HepG2 (cell line): Measurements from ENCODE around the gene SEMA4A. TPM values are rescaled to one million over a fixed set of nuclear protein-coding genes. Genes with fewer than 3 reads are reported as not detected.
A peak's percentile ranks its signal among the peaks of the same experiment; 100 is the strongest.

Source experiments
- ATAC-seq: fragments of 200-7000 bp; cut with Tn5 transposase; 3 replicates; pipeline ENCODE4 v1.9.1; 2020; ENCODE audit warnings: mild to moderate bottlenecking, moderate library complexity
- BruUV-seq: library from RNA; stranded (reverse); fragments of 400-500 nt; replicated peaks from 2 replicates; lab custom pipeline; 2021; lab: Mats Ljungman, UMichigan
- CTCF ChIA-PET: fragments of 300-600 bp; formaldehyde crosslinking; extraction: SDS; loops from one replicate; lab custom pipeline; 2021; ENCODE audit warnings: low total read pairs, inconsistent platforms, low intra/inter-chr PET ratio; lab: Yijun Ruan, JAX
- POLR2A ChIA-PET: fragments of 350-600 bp; sonication (Branson Sonifier 250); formaldehyde crosslinking; loops from one replicate; lab custom pipeline; 2020; ENCODE audit warnings: antibody characterized with exemption, inconsistent platforms; lab: Yijun Ruan, JAX
- DNase-seq: peaks from one replicate; pipeline ENCODE4 v3.0.0-alpha.2; 2015; ENCODE audit warnings: low spot score
- FAIRE-seq: peaks from 3 replicates; lab custom pipeline; 2011; peaks lifted over from hg19 to GRCh38; lab: Jason Lieb, UNC
- H2AFZ ChIP-seq: one replicate; pipeline ENCODE4 v1.6.1; 2011; ENCODE audit warnings: low read length, inconsistent platforms
- H3K27ac ChIP-seq: fragments of 300-600 bp; 3 replicates; pipeline ENCODE4 v1.8.0; 2011; ENCODE audit warnings: mixed run types, mild to moderate bottlenecking, mixed read lengths, low read length, inconsistent platforms; ENCODE audit not compliant: insufficient read depth; ENCODE audit errors: extremely low read length
- H3K27me3 ChIP-seq, 2 experiments: fragments of 200-600 bp in 1 of 2; 2 replicates in 1 of 2; 3 replicates in 1 of 2; pipeline versions ENCODE4 v1.6.0 to v1.8.0; 2011; ENCODE audit warnings: low read length in 2 of 2, mild to moderate bottlenecking in 2 of 2, moderate library complexity in 2 of 2, inconsistent platforms in 1 of 2; ENCODE audit not compliant: insufficient read depth in 2 of 2, control insufficient read depth in 1 of 2
- H3K36me3 ChIP-seq, 2 experiments: fragments of 200-600 bp in 1 of 2; replicated peaks in 1 of 2; 2 replicates in 1 of 2; 3 replicates in 1 of 2; pipeline versions ENCODE4 v1.5.1 to v1.8.0; 2011; ENCODE audit warnings: low read length in 2 of 2, inconsistent platforms in 1 of 2; ENCODE audit not compliant: insufficient read depth in 2 of 2, control insufficient read depth in 1 of 2
- H3K4me1 ChIP-seq: 2 replicates; pipeline ENCODE4 v1.5.1; 2012; ENCODE audit warnings: low read length, inconsistent platforms; ENCODE audit not compliant: insufficient read depth
- H3K4me2 ChIP-seq: 2 replicates; pipeline ENCODE4 v1.6.0; 2011; ENCODE audit warnings: low read depth, low read length, inconsistent platforms
- H3K4me3 ChIP-seq, 3 experiments: fragments of 200-600 bp in 1 of 3; sonication (generic), shearing (Covaris generic) in 1 of 3; replicated peaks in 1 of 3; 2 replicates each; pipeline ENCODE4 v1.5.1; 2011 to 2016; ENCODE audit warnings: low read length in 3 of 3, inconsistent platforms in 2 of 3, low read depth in 2 of 3, mild to moderate bottlenecking in 2 of 3, control low read depth in 1 of 3, mixed read lengths in 1 of 3; ENCODE audit not compliant: insufficient read depth in 1 of 3
- H3K79me2 ChIP-seq: one replicate; pipeline ENCODE4 v1.6.1; 2011; ENCODE audit warnings: low read length, inconsistent platforms; ENCODE audit not compliant: insufficient read depth
- H3K9ac ChIP-seq: 2 replicates; pipeline ENCODE4 v1.6.0; 2011; ENCODE audit warnings: mild to moderate bottlenecking, low read depth, low read length, inconsistent platforms; ENCODE audit not compliant: insufficient read depth
- H3K9me3 ChIP-seq: 2 replicates; pipeline ENCODE4 v1.5.1; 2012; ENCODE audit warnings: mild to moderate bottlenecking, low read length
- H4K20me1 ChIP-seq: 2 replicates; pipeline ENCODE4 v1.6.0; 2011; ENCODE audit warnings: inconsistent platforms, mild to moderate bottlenecking, low read length, moderate library complexity; ENCODE audit not compliant: insufficient read depth
- HMG20B ChIP-seq: conservative IDR thresholded peaks from 2 replicates; pipeline ENCODE4 v1.6.1; 2016; ENCODE audit warnings: missing genetic modification reagents, missing compliant biosample characterization
- HNRNPK ChIP-seq: fragments of 200-400 bp; formaldehyde crosslinking; IDR thresholded peaks from 2 replicates; pipeline ENCODE4 v1.6.1; 2018; ENCODE audit warnings: low read length, low read depth, moderate library complexity, mild to moderate bottlenecking; ENCODE audit not compliant: poor library complexity, severe bottlenecking
- ISL2 ChIP-seq: sonication (generic); formaldehyde crosslinking; IDR thresholded peaks from 2 replicates; pipeline ENCODE4 v1.5.0; 2020; ENCODE audit warnings: missing genetic modification reagents
- JARID2 ChIP-seq: sonication (generic); formaldehyde crosslinking; IDR thresholded peaks from 2 replicates; pipeline ENCODE4 v1.8.1; 2023; ENCODE audit warnings: missing genetic modification reagents, inconsistent platforms; ENCODE audit not compliant: insufficient replicate concordance
- MAX ChIP-seq: IDR thresholded peaks from 2 replicates; pipeline ENCODE4 v1.6.1; 2012; ENCODE audit warnings: inconsistent platforms
- MXI1 ChIP-seq: IDR thresholded peaks from 3 replicates; pipeline ENCODE4 v1.6.1; 2012; ENCODE audit warnings: low read depth, low read length, inconsistent platforms, borderline replicate concordance
- NONO ChIP-seq, 2 experiments: fragments of 450-650 bp in 1 of 2; sonication (generic) in 1 of 2; formaldehyde crosslinking in 1 of 2; IDR thresholded peaks in 1 of 2; conservative IDR thresholded peaks in 1 of 2; 2 replicates each; pipeline versions ENCODE4 v1.6.1 to v1.8.0; 2017 to 2022; ENCODE audit warnings: mild to moderate bottlenecking in 1 of 2, missing genetic modification reagents in 1 of 2, moderate library complexity in 1 of 2
- SAFB2 ChIP-seq: sonication (generic); formaldehyde crosslinking; IDR thresholded peaks from 2 replicates; pipeline ENCODE4 v1.5.1; 2020; ENCODE audit warnings: missing genetic modification reagents, low read depth, mild to moderate bottlenecking, borderline replicate concordance
- YY1 ChIP-seq: IDR thresholded peaks from 2 replicates; pipeline ENCODE4 v1.6.1; 2011; ENCODE audit warnings: low read length, low read depth, moderate library complexity, mild to moderate bottlenecking; ENCODE audit not compliant: insufficient read depth, insufficient replicate concordance
- ZNF281 ChIP-seq: sonication (generic); formaldehyde crosslinking; IDR thresholded peaks from 2 replicates; pipeline ENCODE4 v1.4.0; 2020; ENCODE audit warnings: missing genetic modification reagents, borderline replicate concordance
- ZNF556 ChIP-seq: sonication (generic); formaldehyde crosslinking; IDR thresholded peaks from 2 replicates; pipeline ENCODE4 v1.4.0; 2020; ENCODE audit warnings: mild to moderate bottlenecking, missing genetic modification reagents, borderline replicate concordance
- ZNF574 ChIP-seq: sonication (generic); formaldehyde crosslinking; IDR thresholded peaks from 2 replicates; pipeline ENCODE4 v1.4.0; 2020; ENCODE audit warnings: missing genetic modification reagents
- WGBS: methylation state at CpG from one replicate; pipeline ENCODE4 v1.1.6; 2017; ENCODE audit warnings: low lambda C conversion rate; 5-methylcytosine and 5-hydroxymethylcytosine counted together
- in situ Hi-C: cut with HindIII; loops from 2 replicates; pipeline ENCODE4 v1.10.0; 2017; ENCODE audit warnings: low pct_unique_long_range_greater_than_20kb; ENCODE audit not compliant: extremely low pct_ligation_motif_present
- intact Hi-C: fragments of 100-400 bp; cut with micrococcal nuclease; formaldehyde crosslinking; loops from one replicate; pipeline ENCODE4 v1.10.0; 2022; ENCODE audit not compliant: unreplicated experiment
- polyA plus RNA-seq, 8 experiments: library from polyadenylated mRNA; depleted of rRNA in 3 of 8; stranded (reverse) in 7 of 8; unstranded in 1 of 8; fragments of >200 nt; fragmentation: Illumina TruSeq in 4 of 8; extraction: Trizol in 4 of 8; gene quantifications; 2 replicates each; pipeline versions ENCODE4 v1.2.1 to v1.2.3, GENCODE V29; 2011 to 2016; ENCODE audit warnings: low read depth in 4 of 8, missing spikeins in 1 of 8, mixed read lengths in 1 of 8; ENCODE audit not compliant: insufficient read depth in 1 of 8
- total RNA-seq, 5 experiments: library from RNA; depleted of rRNA; stranded (reverse); fragments of >200 nt; fragmentation: Illumina TruSeq; extraction: Trizol; gene quantifications; 2 replicates each; pipeline ENCODE4 v1.2.3, GENCODE V29; 2016; ENCODE audit warnings: low read depth in 1 of 5

Gene SEMA4A
- total and polyA plus RNA-seq, 2 of the 13 experiments (the other 11 are each of a cell fraction or from before 2014, with no cell fraction given), result 0.09 to 0.20 TPM

- peak overlapping the region; percentile 80 for H3K9ac ChIP-seq
- peak; percentile 73; the same call in 1 of the 2 replicates for TF ChIP-seq ZNF556 (CRISPR knock-in tag)
- peak; percentile 56 for TF ChIP-seq JARID2 (CRISPR knock-in tag)
- TF ChIP-seq HNRNPK, result no peak
- TF ChIP-seq NONO (IDR thresholded peaks at IDR 0.05), result no peak
- TF ChIP-seq NONO (CRISPR knock-in tag; conservative IDR thresholded peaks at IDR 0.05), result no peak
- TF ChIP-seq ZNF574 (CRISPR knock-in tag), result peak; percentile 42
- TF ChIP-seq MXI1, result peak; percentile 26; the same call in 1 of the 3 replicates
- TF ChIP-seq SAFB2 (CRISPR knock-in tag), result no peak
- TF ChIP-seq ZNF281 (CRISPR knock-in tag), result peak; percentile 89
- TF ChIP-seq YY1, result peak; percentile 19
- 0 out of 2 replicates have a peak, but pooled peaks have one; percentile 40 for TF ChIP-seq ISL2 (CRISPR knock-in tag)
- TF ChIP-seq MAX, result no peak
- no peak for TF ChIP-seq HMG20B
Measured at GRCh38 chr1:156122519-156123355, 30.6 kb upstream of the SEMA4A start.

More at GRCh38 chr1:156122519-156123355, 30.6 kb upstream of the SEMA4A start:
- FAIRE-seq (peak; percentile 12), ATAC-seq (peak; percentile 35), DNase-seq (peak; percentile 70)
- Histone ChIP-seq H2AFZ (no peak overlapping the region), H3K27ac (peak overlapping the region; percentile 96), H3K4me3 (peak overlapping the region; percentile 32 to 66 (median 54)), H3K4me2 (peak overlapping the region; percentile 93), H4K20me1 (no peaks in the 10 kb centered on the region; the same call in 1 of the 2 replicates), H3K4me1 (peaks cover 100% of the 10 kb centered on the region), H3K79me2 (peaks cover 93% of the 10 kb centered on the region), H3K9me3 (no peaks in the 10 kb centered on the region), H3K27me3 (no peaks in the 10 kb centered on the region), H3K36me3 (peaks cover 3 to 21% of the 10 kb centered on the region in 2 experiments; a peak in 4 of 5 replicates)
- intact Hi-C loops (loop anchor here (2.0 kb wide), 1 partner anchor 18 kb away; no protein-coding TSS in a partner anchor), in situ Hi-C loops (no loop called here)
- POLR2A ChIA-PET, result interaction anchor here (1.0 to 3.5 kb wide), 8 partner anchors 9 to 180 kb away, joined by 3 to 44 read pairs (median 5); partner anchors contain the start of genes LMNA and PMF1
- CTCF ChIA-PET, result interaction anchor here (1.6 kb wide), 1 partner anchor 32 kb away, joined by 5 read pairs; no protein-coding TSS in a partner anchor
- TSS peak; percentile 89 for BruUV-seq
- 11% methylated on average over 13 of the region's 14 CpGs for WGBS
